ENCODE measurements around the gene SUPT4H1.
A peak's percentile ranks its signal among the peaks of the same experiment; 100 is the strongest.

SUPT4H1 gene

DNA sequence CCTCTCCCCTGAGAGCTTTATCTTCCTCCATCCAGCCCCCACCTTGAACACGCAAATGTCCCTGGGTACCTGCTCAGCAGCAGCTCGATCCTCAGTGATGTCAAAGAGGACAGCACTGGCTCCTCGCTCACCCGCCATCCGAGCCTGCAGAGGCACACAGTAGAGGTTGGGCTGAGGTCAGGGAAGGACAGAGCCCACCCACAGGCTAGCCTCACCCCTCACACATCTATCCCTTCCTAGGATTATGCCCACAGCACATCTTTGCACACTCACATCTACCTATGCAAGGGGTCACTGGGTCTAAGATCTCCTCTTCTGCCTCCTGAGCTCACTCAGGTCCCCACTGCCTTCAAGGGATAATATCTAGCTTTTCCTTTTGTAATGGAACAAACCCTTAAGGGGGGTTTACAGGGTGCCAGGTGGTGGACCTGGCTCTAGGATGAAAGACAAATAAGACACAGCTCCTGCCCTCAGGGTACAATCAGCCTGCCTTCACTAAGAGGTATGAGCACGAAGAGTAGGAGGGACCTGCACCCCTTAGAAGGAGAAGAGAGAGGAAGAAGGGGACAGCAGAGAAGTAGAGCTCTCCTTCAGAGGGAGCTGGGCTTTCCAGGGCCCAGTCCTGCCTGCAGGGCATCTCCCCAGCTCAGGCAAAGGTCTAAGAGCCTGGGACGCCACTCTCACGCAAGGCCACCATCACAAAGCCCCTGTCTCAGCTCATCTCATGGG, 11.6 kb upstream of the SUPT4H1 start:
- H3K27ac Mint-ChIP-seq = no peak overlapping the region
- no peaks in the 10 kb centered on the region for H3K4me1 Mint-ChIP-seq (ENCODE audit: low read depth)
- intact Hi-C loops (cut with micrococcal nuclease) = no loop called here
- peaks cover 14% of the 10 kb centered on the region for H3K27me3 Mint-ChIP-seq
- no peak overlapping the region for H3K4me3 Mint-ChIP-seq
- no peaks in the 10 kb centered on the region for H3K9me3 Mint-ChIP-seq
- H3K36me3 Mint-ChIP-seq (ENCODE audit: low read depth) = no peaks in the 10 kb centered on the region

- peaks cover 14% of the 10 kb centered on the region for H3K27me3 Mint-ChIP-seq
- H3K27ac Mint-ChIP-seq = no peak overlapping the region
- H3K4me1 Mint-ChIP-seq (ENCODE audit: low read depth) = no peaks in the 10 kb centered on the region
- intact Hi-C loops (cut with micrococcal nuclease) = no loop called here
- no peak overlapping the region for H3K4me3 Mint-ChIP-seq
- no peaks in the 10 kb centered on the region for H3K9me3 Mint-ChIP-seq
- no peaks in the 10 kb centered on the region for H3K36me3 Mint-ChIP-seq (ENCODE audit: low read depth)
Observed at GRCh38 chr17:58362368-58363014, 10.5 kb upstream of the SUPT4H1 start.

- Mint-ChIP-seq H3K4me3 (no peak overlapping the region), H3K9me3 (no peaks in the 10 kb centered on the region), H3K27ac (no peak overlapping the region), H3K4me1 (ENCODE audit: low read depth) (peaks cover 5% of the 10 kb centered on the region), H3K36me3 (ENCODE audit: low read depth) (no peaks in the 10 kb centered on the region), H3K27me3 (peaks cover 15% of the 10 kb centered on the region)
- intact Hi-C loops (cut with micrococcal nuclease) = no loop called here
Observed at GRCh38 chr17:58360296-58361063, 8.5 kb upstream of the SUPT4H1 start.

DNA sequence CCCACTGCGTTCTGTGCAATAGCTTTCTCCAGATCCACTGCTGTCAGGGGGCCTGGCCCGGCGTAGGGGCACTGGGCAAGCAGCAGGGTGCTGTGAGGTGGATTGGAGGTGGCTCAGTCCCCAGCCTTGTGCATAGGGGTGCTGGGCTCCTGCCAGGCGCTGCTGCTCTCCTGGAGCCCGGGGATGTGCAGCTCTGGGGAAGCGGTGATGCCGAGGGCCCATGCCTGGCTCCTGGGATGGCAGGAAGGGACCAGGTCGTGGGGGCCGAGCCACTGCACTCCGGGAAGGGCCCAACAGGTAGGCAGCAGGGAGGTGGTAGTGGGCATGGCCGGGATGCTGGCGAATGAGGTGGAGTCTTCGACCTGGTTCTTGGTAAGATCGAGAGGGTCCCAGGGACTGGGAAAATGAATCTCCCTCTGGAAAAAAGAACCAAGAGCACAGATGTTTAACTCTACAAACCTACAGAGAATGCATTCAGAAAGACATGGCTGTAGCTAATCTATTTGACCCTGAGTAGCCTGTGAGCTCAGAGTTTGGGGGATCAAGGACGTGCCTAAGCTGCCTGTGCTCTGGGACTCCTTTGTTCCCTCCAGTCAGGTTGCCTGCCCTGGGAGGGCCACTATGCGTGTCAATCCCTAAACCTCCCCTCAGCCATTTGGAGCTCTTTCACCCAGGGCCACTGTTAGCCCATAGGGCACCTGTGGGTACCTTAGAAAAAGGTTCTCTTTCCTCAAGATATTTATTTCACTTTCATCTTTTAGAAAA, 6.6 kb upstream of the SUPT4H1 start:
- H3K4me3 Mint-ChIP-seq = no peak overlapping the region
- H3K36me3 Mint-ChIP-seq (ENCODE audit: low read depth) = no peaks in the 10 kb centered on the region

DNA sequence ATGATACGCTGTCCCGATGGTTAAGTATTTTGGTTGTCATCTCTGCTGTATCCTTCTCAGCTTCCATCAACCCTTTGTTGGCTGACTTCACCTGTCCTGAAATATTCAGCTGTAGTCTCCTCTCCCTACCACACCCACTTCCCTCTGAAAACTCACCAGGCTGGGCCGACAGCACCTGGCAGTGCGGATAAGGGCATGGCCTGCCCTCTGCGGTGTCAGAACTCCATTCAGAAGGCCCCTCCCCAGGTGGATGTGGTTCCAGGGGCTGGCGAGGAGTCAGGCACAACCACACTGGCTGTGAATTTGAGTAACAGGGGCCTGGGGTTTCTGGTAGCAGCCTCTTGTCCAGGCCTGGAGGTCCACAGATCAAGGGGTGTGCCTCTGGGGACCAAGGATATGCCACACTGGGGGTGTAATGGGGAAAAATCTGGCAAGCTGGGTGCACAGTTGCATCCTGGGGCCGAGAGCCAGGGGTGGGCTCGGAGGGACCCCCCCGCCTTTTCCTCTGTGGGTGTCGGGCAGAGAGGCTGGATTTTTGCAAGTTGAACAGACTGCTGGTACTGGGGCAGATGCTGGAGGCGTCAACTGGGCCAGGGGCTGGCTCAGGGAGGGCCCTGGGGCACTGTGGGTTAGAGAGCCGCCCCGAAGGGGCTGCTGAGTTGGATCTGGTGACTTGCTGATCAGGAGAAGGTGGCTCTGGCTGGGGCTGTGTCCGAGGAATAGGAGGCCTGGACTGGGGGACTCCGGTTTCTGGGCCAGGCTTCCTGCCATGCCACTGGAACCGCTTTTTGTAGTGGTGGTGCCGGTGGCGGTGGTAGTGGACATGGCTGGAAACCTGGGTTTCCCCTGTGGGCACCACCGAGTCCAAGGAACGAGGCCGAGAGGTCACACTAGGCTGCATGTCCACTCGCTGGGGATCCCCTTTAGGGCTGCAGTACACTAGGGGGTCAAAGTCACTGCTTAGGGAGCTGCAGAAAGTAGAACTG, 5.6 kb upstream of the SUPT4H1 start:
- Mint-ChIP-seq H3K27me3 (peaks cover 7% of the 10 kb centered on the region), H3K36me3 (ENCODE audit: low read depth) (peaks cover 3% of the 10 kb centered on the region), H3K4me1 (ENCODE audit: low read depth) (peaks cover 17% of the 10 kb centered on the region), H3K4me3 (no peak overlapping the region), H3K27ac (no peak overlapping the region), H3K9me3 (no peaks in the 10 kb centered on the region)
- intact Hi-C loops (cut with micrococcal nuclease) = loop anchor here (10.0 kb wide), 1 partner anchor 57 kb away; the partner anchor contains the start of gene RNF43

More for the DNA sequence above, 6.6 kb upstream of the SUPT4H1 start:
- Mint-ChIP-seq H3K27ac (no peak overlapping the region), H3K27me3 (peaks cover 14% of the 10 kb centered on the region), H3K4me1 (ENCODE audit: low read depth) (peaks cover 11% of the 10 kb centered on the region), H3K9me3 (no peaks in the 10 kb centered on the region)
- intact Hi-C loops (cut with micrococcal nuclease) = loop anchor here (10.0 kb wide), 1 partner anchor 56 kb away; the partner anchor contains the start of gene RNF43

- H3K9me3 Mint-ChIP-seq = no peaks in the 10 kb centered on the region
- intact Hi-C loops (cut with micrococcal nuclease) = loop anchor here (10.0 kb wide), 1 partner anchor 59 kb away; the partner anchor contains the start of gene RNF43
- peaks cover 17% of the 10 kb centered on the region for H3K36me3 Mint-ChIP-seq (ENCODE audit: low read depth)
- H3K4me3 Mint-ChIP-seq = no peak overlapping the region
- peak overlapping the region; percentile 6 for H3K27ac Mint-ChIP-seq
- peaks cover 24% of the 10 kb centered on the region for H3K4me1 Mint-ChIP-seq (ENCODE audit: low read depth)
- H3K27me3 Mint-ChIP-seq = peaks cover 1% of the 10 kb centered on the region
Observed at GRCh38 chr17:58356231-58356630, 4.2 kb upstream of the SUPT4H1 start.

DNA sequence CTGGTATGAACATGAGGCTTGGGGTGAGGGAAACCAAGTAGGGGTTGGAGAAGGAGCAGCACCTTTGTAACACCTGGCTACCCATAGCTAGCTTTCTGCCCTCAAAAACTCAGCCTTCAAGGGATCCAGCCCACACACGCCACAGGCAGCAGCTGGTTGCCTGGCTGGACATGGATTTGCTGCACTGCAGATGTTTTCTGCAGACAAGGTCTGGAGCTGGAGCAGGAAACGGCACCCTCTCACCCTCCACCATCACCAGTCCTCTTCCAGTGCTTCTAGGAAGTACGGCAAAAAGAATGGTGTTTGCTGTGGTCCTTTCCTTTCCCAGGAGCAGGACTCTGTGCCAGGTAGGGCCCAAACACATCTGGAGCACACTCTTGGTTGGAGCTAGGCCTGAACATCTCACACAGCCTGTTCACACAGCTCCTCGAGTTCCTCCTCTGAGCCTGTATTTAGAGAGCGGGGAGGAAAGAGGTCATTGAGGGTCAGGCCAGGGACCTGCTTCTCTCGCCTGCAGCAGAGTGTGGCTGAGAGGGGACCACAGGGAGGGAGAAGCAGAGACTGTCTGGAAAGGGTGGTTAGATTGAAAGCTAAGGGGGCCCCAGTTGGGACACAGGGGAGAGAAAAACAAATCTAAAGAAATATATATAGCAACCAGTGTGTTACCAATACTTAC, 2.7 kb upstream of the SUPT4H1 start:
- H3K27me3 Mint-ChIP-seq = peaks cover 1% of the 10 kb centered on the region
- H3K4me1 Mint-ChIP-seq (ENCODE audit: low read depth) = peaks cover 33% of the 10 kb centered on the region
- H3K27ac Mint-ChIP-seq = peak overlapping the region; percentile 100

DNA sequence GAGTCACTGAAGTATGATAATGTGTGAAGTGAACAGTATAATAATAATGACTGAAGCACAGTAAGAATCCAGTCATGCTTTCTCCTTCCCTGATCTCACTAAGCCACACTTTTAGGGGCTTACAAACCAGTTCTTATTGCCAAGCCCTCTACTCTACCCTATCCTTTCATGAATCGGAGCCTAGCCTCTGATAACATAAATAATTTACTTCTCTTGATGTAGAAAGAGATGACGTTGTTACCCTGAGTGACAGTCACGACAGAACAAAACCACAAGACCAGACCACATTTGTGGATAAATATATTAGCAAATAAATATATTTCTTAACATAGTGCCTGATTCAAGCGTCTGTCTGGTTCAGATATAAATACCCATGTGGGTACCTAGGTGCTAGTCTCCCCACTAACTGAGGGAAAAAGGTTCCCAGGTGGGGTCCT, 1.4 kb upstream of the SUPT4H1 start:
- peaks cover 1% of the 10 kb centered on the region for H3K27me3 Mint-ChIP-seq
- intact Hi-C loops (cut with micrococcal nuclease) = loop anchor here (2.0 to 10.0 kb wide), 2 partner anchors 61 to 75 kb away; partner anchors contain the start of gene RNF43

More for the DNA sequence above, 2.7 kb upstream of the SUPT4H1 start:
- Mint-ChIP-seq H3K36me3 (ENCODE audit: low read depth) (peaks cover 33% of the 10 kb centered on the region), H3K9me3 (no peaks in the 10 kb centered on the region), H3K4me3 (no peak overlapping the region)
- intact Hi-C loops (cut with micrococcal nuclease) = loop anchor here (10.0 kb wide), 1 partner anchor 60 kb away; the partner anchor contains the start of gene RNF43

GRCh38 chr17:58352596-58353388, 791 bp upstream of the SUPT4H1 start:
- peak overlapping the region; percentile 100 for H3K27ac Mint-ChIP-seq
- no peaks in the 10 kb centered on the region for H3K9me3 Mint-ChIP-seq
- peaks cover 52% of the 10 kb centered on the region for H3K36me3 Mint-ChIP-seq (ENCODE audit: low read depth)
- peaks cover 1% of the 10 kb centered on the region for H3K27me3 Mint-ChIP-seq
- peak overlapping the region; percentile 100 for H3K4me3 Mint-ChIP-seq
- H3K4me1 Mint-ChIP-seq (ENCODE audit: low read depth) = peaks cover 50% of the 10 kb centered on the region
- intact Hi-C loops (cut with micrococcal nuclease) = loop anchor here (1.0 to 10.0 kb wide), 4 partner anchors 8 to 74 kb away; partner anchors contain the start of gene RNF43

More for the DNA sequence above, 1.4 kb upstream of the SUPT4H1 start:
- Mint-ChIP-seq H3K4me1 (ENCODE audit: low read depth) (peaks cover 45% of the 10 kb centered on the region), H3K36me3 (ENCODE audit: low read depth) (peaks cover 45% of the 10 kb centered on the region), H3K27ac (peak overlapping the region; percentile 100), H3K9me3 (no peaks in the 10 kb centered on the region), H3K4me3 (peak overlapping the region; percentile 100)

- peaks cover 68% of the 10 kb centered on the region for H3K36me3 Mint-ChIP-seq (ENCODE audit: low read depth)
Observed at GRCh38 chr17:58351182-58351581, 819 bp downstream of the SUPT4H1 start.

GRCh38 chr17:58348038-58348437, 4.0 kb downstream of the SUPT4H1 start:
- Mint-ChIP-seq H3K9me3 (no peaks in the 10 kb centered on the region), H3K4me3 (no peak overlapping the region), H3K27ac (no peak overlapping the region), H3K4me1 (ENCODE audit: low read depth) (peaks cover 78% of the 10 kb centered on the region), H3K36me3 (ENCODE audit: low read depth) (peaks cover 98% of the 10 kb centered on the region), H3K27me3 (no peaks in the 10 kb centered on the region)
- intact Hi-C loops (cut with micrococcal nuclease) = no loop called here

More at GRCh38 chr17:58351182-58351581, 819 bp downstream of the SUPT4H1 start:
- Mint-ChIP-seq H3K4me3 (peak overlapping the region; percentile 100), H3K27me3 (peaks cover under 1% of the 10 kb centered on the region), H3K9me3 (no peaks in the 10 kb centered on the region), H3K27ac (peak overlapping the region; percentile 100), H3K4me1 (ENCODE audit: low read depth) (peaks cover 62% of the 10 kb centered on the region)
- intact Hi-C loops (cut with micrococcal nuclease) = loop anchor here (10.0 kb wide), 1 partner anchor 64 kb away; the partner anchor contains the start of gene RNF43
